Measurements from ENCODE around the gene CLPX.
"Not testable (repeated sequence)": the region's sequence is repeated elsewhere in the genome, so short reads cannot be mapped to it uniquely, and the experiment has no call there.

CLPX gene

DNA sequence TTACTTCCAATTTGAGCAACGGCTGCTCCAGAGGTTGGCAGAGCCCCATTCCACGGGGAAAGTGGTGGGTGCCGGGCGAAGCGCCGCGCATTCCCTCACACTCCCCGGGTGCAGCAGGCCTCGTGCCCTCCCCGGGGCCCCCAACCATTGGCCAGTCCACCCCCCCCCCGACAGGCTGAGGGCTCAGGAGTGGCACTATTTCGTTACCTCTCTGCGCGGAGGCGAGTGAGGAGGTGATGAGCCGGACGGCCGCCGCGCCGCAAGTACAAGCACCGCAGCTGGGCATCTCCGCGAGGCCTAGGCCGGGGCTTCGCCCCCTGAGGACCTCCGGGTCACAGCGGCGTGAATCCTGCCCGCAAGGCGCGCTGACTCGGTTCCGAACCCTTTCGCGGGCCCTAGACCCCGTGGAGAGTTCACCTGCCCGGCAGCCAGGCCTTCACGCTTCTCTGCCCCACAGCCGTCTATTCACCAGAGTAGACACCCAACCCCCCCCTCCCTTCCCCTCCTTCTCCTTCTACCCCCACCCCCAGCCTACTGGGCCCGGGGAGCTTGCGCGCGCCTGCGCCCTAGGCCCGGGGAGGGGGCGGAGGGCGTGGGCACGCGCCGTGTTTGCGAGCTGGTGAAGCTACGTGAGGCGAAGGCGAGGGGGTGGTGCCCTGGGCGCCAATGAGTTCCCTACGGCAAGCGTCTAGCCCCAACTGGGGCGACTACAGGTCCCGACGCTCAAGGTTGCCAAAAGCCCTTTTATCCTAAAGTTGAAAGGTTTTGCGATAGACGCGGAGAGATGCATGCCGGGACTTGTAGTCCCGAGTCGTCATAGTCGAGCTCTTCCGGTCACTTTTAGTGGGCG lies at the start of gene CLPX:
CLPX (minus strand) TSS at position 475 of the 850 bp plus-strand sequence; CDS start at position 286, 189 bp downstream.
- peak; percentile 97 to 98 for DNase-seq

DNA sequence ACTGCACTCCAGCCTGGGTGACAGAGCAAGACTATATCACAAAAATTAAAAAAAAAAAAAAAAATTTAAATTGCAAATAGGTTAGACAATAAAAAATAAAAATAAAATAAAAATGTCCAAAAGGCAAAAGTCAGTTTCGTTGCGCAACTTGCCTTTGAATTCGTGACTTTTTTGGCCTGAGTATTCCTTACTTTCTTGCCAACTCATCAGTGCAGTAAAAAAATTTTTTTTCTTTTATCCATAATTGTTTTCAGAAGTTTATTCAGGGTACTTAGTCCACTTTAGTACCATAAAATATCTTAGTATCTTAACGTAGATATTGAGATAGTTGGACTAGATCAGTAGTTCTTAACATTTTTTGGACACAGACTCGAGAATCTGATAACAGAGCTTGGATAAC lies 48.6 kb upstream of the CLPX start:
- no peak for DNase-seq

DNA sequence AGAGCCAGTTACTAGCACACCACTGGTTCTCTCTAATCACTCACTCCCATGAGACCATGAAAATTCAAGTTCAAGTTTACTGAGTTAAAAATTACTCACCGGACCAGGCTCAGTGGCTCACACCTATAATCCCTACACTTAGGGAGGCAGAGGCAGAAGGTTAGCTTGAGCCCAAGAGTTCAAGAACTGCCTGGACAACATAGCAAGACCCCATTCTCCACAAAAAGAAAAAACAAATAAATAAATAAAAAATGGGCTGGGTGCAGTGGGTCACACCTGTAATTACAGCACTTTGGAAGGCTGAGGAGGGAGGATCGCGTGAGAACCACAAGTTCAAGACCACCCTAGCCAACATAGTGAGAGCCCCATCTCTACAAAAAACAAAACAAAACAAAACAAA lies 47.4 kb upstream of the CLPX start:
- no peak for DNase-seq

DNA sequence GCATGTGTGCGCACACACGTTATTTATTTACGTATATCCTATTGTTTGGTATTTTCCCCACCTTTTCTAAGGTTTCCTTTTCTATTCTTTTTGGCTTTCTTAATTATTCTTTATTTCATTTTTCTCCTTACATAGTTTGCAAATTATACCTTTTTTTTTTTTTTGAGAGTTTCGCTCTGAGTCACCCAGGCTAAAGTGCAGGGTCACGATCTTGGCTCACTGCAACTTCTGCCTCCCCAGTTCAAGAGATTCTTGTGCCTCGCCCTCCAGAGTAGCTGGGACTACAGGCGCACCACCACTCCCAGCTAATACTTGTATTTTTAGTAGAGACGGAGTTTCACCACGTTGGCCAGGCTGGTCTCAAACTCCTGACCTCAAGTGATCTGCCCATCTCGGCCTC lies 46.2 kb upstream of the CLPX start:
- DNase-seq = no peak

DNA sequence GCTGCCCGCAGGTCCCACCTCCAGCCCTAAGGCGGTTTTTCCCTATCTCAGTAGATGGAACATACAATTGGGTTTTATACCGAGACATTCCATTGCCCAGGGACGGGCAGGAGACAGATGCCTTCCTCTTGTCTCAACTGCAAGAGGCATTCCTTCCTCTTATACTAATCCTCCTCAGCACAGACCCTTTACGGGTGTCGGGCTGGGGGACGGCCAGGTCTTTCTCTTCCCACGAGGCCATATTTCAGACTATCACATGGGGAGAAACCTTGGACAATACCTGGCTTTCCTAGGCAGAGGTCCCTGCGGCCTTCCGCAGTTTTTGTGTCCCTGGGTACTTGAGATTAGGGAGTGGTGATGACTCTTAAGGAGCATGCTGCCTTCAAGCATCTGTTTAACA lies 41.8 kb upstream of the CLPX start:
- DNase-seq = not testable (repeated sequence)

DNA sequence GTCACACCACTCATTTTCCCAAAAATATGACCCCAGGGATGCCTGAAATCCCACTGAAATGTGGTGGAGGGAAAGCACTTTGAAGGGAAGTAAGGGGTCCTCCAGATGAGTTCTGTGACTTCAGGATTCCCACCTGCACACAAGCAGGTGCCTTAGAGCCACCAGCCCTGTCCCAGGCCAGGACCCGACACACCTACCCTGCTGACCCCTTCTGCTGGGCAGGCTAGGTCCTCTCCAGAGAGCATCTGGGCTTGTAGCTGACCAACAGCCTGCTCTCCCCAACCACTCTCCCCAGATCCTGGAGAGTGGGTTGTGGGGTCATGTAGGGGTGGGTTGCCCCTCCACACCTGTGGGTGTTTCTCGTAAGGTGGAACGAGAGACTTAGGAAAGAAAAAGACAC lies 41.1 kb upstream of the CLPX start:
- DNase-seq = no peak

DNA sequence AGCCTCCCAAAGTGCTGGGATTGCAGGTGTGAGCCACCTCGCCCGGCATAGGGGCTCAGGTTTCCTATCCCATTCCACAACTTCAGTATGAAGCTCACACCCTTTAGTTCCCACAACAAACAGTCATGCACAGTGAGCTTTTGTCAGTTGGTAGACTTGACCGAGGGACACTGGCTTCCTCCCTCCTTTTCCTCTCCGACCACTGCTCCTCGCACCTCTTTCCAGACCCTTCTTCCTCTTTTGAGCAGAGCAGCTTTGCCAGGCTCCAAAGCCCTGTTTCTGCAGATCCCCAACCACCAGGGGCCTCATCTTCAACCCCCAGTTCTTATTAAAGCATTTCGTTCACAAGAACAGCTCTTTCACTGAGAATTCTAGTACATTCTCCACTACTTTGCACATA lies 38.9 kb upstream of the CLPX start:
- DNase-seq = no peak

DNA sequence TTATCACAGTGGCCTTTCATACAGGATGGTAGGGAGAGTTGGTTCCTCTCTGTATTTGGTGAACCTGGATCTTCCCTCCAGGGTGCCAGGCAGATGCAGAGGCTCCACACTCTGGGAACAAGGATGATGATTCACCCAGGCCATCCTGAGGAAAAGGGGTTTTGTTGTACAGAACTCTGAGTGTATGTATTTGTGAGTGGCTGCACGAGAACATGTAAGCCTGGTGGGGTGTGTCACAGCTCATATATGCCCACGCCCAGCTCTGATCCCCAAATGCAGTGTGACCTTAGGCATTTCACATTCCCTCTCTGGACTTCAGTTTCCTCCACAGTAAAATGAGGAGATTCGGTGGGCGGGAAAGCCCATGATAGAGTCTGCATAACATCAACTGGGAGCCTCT lies 37.7 kb upstream of the CLPX start:
- DNase-seq = no peak

DNA sequence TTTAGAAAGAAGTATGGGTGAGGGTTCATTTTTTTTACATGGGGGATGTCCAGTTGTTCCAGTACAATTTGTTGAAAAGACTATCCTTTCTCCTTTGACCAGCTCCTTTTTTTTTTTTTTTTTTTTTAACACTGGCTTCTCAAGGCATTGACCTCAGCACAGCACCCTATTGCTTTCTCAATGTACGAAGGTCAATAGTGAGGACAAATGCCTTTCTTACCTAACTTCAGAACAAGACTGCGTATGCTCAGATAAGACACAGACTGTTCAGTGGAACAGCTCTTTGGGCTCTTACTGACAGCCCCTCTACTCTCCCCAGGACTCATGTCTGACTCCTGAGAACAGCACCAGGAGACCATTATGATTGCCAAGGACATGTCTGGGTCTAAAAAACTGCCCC lies 36.6 kb upstream of the CLPX start:
- DNase-seq = no peak

DNA sequence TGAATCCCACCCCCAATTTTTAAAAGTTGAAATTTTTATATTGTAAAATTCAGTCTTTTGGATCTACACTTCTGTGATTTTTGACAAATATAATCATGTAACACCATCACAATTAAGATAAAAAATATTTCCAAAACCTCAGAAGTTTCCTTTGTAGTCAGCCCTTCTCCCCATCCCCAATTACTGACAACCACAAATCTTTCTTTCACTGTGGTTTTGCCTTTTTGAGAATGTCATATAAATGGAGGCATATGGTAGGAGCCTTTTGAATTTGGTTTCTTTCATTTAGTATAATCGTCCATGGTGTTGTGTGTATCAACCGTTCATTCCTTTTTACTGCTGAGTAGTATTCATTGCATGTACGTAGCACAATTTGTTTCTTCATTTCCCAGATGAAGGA lies 34.0 kb upstream of the CLPX start:
- DNase-seq = no peak

DNA sequence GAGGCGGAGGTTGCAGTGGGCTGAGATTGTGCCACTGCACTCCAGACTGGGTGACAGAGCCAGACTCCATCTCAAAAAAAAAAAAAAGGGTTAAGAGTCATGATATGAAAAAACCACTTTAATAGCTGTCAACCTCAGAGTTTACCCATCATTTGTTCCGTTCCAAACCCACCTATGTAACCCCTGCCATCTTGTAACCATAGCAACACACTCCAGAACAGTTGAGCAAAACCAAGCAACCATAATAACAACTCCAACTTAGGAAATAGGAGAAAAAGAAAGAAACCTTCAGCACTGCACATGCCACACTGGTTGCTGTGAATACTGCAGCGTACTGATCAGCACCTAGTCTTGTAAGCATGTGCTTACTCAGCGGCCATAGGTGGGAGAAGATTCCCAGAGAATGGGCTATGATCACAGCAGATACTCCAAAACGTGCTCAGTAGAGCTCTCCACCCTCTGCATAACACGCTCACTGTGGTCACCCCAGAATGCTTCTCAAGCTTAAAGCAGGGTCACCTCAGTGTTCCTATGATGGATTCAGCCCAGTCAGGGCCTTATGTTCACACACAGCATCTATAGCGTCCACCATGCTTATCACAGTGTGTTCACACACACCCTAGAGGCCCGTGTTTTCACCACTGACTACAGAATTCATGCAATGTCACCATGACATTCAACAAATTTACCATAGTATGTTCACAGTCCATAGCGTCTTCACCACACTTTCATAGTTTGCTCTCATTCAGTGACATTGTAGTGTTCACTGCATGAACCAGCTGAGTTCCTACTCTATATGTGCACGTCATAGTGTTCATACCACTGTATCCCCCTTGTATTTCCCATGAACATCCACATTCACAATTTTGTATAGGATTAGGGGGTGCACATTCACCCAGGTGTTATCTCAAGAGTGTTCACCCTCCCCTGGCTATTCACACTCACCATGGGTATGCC lies 32.7 kb upstream of the CLPX start:
- no peak for DNase-seq

DNA sequence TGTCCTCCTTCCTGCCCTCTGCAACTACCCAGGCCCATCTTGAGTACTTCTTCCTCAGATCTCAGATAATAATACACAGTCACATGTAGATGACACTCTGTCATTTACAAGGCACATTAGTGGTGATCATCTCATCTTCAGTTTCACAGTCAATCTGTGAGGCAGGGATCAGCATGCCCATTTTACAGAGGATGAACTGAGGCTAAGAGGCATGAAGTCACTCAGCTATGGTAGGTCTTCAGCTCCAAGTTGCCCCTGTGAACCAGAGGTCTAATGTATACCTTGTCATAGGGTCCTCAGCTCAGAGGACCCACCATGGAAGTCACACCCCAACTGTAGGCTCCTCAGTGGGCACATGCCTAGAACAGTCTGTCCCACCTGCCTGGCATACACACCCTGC lies 30.4 kb upstream of the CLPX start:
- DNase-seq = no peak

DNA sequence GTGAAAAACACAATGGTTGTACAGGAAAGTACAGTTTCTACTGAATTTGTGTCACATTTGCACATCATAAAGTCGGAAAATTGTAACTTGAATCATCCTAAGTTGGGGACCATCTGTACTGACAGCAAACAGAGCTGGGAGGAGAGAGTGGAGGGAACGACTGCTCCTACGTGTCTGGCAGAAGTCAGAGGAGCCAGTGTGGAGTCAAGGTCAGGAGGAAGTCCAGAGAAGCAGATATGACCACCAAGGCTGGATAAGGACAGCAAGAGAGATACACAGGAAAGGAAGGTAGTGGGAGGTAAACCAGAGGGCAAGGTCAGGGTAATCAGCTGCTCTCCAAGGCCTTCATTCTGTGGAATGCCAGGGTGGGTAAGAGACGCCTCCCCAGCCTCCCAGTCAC lies 28.9 kb upstream of the CLPX start:
- DNase-seq = no peak

DNA sequence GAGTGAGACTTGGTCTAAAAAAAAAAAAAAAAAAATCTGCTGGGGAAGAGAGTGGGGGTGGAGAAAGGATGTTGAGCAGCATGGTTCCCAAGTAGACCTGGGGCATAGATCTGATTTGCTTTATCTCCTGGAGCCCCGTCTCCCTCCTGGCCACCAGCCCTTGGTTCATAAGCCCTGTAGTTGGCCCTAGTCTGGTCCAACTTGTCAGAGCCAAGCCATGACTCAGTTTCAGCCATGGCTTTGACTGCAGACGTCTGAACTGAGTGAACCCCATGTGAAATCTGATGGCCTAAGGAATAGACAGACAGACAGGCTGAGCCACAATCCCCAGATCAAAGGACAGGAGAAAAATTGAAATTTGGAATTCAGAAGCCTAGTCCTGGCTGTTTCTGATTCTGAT lies 28.1 kb upstream of the CLPX start:
- no peak for DNase-seq

DNA sequence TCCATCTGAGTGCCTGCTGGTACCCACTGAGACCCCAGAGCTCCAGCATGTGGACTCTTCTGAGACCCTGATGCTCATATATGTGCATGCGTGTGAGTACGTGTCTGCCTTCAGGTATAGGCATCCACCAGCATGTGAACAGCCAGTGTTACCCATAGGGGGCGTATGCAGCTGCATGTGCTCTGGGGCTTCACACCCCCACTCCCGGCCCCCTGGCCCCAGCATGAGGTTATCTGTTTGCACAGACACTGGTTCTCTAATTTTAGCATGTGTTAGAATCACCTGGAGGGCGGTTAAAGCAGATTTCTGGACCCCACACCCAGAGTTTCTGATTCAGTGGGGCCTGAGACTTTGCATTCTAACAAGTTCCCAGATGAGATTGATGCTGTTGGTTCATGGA lies 27.0 kb upstream of the CLPX start:
- peak; percentile 62 to 75 for DNase-seq

DNA sequence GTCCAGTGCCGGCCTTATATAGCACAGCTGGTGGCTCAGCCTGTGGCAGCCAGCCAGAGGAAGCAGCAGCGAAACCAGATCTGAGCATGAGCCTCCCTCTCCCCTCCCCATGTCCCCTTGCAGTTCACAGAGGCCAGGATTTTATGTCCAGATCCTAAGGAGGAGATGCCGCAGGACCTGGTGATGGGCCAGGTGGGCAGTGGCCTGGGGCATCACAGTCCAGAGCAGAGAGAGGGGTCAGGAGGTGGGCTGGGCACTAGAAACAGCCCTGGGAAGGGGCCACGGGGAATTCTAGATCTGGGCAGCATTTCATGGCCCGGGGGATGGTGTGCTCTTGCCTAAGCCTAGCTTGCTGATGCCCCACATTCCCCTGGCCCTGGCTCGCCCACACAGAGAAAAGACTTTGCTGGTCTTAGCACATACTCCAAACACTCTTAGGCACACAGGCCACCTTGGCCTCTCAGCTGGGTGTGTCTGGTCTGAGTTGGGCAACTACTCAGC lies 26.4 kb upstream of the CLPX start:
- DNase-seq = peak; percentile 54 to 62

DNA sequence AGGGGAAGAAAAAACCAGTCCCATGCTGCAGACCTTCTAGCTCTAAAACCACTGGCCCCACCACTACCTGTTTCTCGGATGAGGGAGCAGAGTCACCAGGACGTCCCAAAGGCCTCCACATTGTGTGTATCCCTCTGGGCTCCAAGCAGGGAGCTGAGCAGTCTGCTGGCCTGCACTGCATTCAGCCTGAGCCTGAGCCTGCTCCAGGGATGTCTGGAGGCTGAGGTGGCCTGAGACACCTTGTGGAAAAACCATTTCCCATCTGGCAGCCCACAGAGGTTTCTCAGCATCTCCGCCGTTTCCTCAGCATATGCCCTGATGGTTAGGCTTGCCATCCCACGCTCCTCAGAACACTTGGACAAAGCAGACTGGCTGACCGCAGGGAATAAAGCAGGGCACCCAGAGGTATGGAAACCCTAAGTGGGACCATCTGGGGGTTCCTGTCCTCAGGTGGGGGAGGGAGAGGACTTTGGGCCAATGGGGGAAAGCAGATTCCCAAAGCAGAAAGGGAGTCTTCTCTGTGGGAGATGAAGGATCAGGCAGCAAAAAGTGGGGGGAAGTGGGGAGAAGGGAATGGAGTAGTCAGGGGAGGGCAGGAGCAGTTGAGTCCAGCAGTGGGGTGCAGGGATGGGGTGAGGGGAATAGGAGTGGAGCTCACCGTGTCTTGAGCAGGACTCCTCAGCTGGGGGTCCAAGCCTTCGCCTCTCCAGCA lies 25.8 kb upstream of the CLPX start, which contains the start of gene CILP:
CILP (minus strand) TSS at position 704 of the 712 bp plus-strand sequence. CDS start 1,718 bp downstream, outside the sequence.
- DNase-seq = no peak

DNA sequence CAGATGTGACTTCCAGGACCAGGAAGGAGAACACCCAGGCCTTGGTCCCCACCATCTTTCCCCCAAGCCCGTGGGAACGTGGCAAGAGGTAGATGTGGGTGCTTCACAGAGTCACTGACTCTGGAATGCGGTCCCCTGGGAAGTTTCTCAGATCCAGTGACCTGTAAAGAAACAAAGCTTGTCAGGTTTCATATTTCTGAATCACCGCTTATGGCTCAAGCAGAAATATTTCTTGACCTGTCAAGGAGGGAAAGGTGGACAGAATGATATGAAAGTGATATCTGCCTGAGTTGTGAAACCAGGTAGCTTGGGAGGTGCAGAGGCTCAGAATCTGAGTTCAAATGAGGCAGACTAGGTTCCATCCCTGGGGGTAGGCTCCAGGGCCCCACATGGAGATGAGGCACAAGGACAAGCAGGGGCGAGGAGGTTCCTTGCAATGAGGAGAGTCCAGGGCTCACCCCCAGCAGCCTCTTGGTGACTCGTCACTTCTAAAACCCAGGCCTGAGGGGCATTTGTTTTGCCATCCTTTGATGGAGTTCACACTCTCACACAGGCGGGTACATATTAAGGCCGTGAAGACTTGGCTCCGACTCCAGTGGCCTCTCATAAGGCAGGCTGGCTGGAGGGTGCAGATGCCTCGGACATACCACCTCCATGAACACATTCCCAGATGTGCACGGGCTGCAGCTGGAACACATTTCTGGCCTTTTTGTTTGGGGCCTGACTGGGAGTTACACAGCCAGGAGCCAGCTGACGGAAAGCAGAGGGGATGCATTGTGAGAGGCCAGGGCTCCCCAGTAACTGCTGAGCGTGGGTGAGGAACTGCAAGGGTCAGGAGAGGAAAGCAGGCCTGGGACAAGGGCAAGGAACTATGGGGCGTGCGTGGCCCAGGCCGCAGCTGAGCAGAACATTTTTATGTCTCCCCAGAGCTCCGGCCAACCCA lies 24.8 kb upstream of the CLPX start:
- no peak for DNase-seq

DNA sequence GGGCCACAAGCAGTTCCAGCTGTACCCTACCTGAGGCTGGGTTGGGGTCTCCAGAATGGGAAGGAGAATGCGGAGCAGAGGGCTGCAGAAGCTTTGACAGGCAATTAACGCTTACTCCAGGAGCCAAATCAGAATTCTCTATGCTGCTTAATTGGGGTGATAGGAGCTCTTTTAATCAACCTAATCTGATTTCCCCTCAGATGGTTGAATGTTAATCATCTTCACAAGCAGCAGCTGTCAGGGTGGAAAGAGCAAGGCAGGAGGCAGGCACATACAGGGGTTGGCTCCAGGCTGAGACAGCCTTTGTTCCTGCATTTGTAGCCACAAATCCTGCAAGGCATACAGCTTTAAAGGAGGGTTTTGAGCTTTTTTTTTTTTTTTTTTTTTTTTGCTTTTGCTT lies 23.5 kb upstream of the CLPX start:
- no peak for DNase-seq

DNA sequence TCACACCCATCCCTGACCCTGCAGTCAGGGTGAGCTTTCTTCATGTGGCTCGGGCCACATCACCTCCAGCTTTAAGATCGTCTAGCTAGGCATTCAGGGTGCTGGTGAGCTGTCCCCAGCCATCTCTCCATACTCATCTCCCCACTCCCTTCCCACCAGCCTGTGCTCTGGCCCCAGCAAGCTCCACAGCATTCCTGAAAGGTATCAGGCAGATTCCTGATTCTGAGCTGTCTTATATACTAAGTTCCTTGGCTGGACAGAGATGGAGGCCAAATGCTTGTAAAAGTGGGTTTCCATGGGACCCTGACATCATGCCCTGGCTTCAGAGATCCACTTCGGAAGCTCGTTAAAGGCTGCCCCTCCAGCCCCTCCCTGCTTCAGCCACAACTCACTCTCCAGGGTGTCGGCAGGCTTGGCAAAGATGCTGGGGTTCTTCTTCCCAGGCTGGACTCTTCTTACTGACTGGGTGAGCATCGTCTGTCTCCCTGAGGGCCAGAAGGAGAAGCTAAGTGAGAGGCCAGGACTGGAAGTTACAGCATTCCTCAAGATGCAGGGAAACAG lies 22.2 kb upstream of the CLPX start:
- DNase-seq = no peak

DNA sequence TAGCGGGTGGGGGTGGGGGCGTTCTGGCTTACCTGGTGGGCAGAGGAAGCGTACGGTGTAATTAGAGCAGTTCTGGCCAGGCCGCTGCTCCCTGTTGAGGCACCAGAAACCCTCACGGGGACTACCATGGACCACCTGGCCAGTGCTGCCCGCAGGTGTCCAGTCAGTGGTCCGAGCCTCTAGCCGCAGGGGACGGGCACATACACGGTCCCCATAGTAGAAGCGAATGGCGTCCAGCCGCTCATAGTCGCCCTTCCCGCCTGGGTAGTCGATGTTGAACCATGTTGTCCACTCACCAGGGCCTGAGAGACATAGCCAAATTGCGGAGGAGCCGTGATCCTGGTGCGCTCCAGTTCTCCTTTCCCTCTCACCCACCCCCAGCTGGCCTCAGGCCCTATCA lies 21.6 kb upstream of the CLPX start:
- DNase-seq = no peak
